Suppressor macrophage treated with lipopolysaccharide for 4 hours (primary cell): ENCODE results near the gene NFE2L3.

Experiments used
- DNase-seq: peaks from one replicate; pipeline ENCODE4 v3.0.0-alpha.2; 2020

NFE2L3 gene

GRCh38 chr7:26201247-26202018 is 49.4 kb downstream of the NFE2L3 start, which contains the start of gene CBX3:
Gene CBX3, plus strand, starts transcription at chr7:26201745. Its CDS starts 1,254 bp downstream, at chr7:26202999.
- DNase-seq, result peak; percentile 91

GRCh38 chr7:26202019-26202990 is 50.3 kb downstream of the NFE2L3 start:
- DNase-seq, result peak; percentile 34

GRCh38 chr7:26203016-26203415 is 51.0 kb downstream of the NFE2L3 start:
- no peak for DNase-seq

GRCh38 chr7:26208040-26208439 is 56.0 kb downstream of the NFE2L3 start:
- no peak for DNase-seq

GRCh38 chr7:26212921-26213718 is 61.1 kb downstream of the NFE2L3 start:
- DNase-seq, result no peak

- DNase-seq, result no peak
These were observed 62.0 kb downstream of the NFE2L3 start for GRCh38 chr7:26213807-26214515.

- DNase-seq, result peak; percentile 34
These were observed 64.1 kb downstream of the NFE2L3 start for GRCh38 chr7:26216049-26216448.

GRCh38 chr7:26224359-26224758 is 72.4 kb downstream of the NFE2L3 start:
- no peak for DNase-seq

- DNase-seq, result no peak
These were observed 76.0 kb downstream of the NFE2L3 start for GRCh38 chr7:26227987-26228386.

GRCh38 chr7:26233902-26234511 is 82.0 kb downstream of the NFE2L3 start:
- no peak for DNase-seq
